GM12872 (cell line): Measurements from ENCODE around the gene HCN2.

ENCODE experiments used
- CTCF ChIP-seq: IDR thresholded peaks from 3 replicates; pipeline ENCODE4 v1.5.1; 2011; ENCODE audit warnings: low read depth, mild to moderate bottlenecking, low read length, moderate library complexity; ENCODE audit not compliant: insufficient read depth

HCN2 gene

GRCh38 chr19:642767-643727, 53.4 kb downstream of the HCN2 start:
- TF ChIP-seq CTCF: no peak

- no peak for TF ChIP-seq CTCF
These were observed 54.1 kb downstream of the HCN2 start for GRCh38 chr19:643736-644135.

- no peak for TF ChIP-seq CTCF
These were observed 54.7 kb downstream of the HCN2 start for GRCh38 chr19:644363-644762.

- no peak for TF ChIP-seq CTCF
These were observed 55.1 kb downstream of the HCN2 start for GRCh38 chr19:644789-645188.

- TF ChIP-seq CTCF: no peak
These were observed 56.5 kb downstream of the HCN2 start for GRCh38 chr19:645912-646778.

GRCh38 chr19:646779-647565, 57.3 kb downstream of the HCN2 start:
- no peak for TF ChIP-seq CTCF
